K562 (cell line): ENCODE measurements around the gene SUFU. TPM values are rescaled to one million over a fixed set of nuclear protein-coding genes. Genes with fewer than 3 reads are reported as not detected.

ENCODE experiments used
- ADNP ChIP-seq: fragments of 200-800 bp; sonication (Bioruptor generic); IDR thresholded peaks from 2 replicates; pipeline ENCODE4 v1.6.1; 2016; ENCODE audit warnings: missing genetic modification characterization, missing compliant biosample characterization
- E2F4 ChIP-seq: sonication (generic); formaldehyde crosslinking; IDR thresholded peaks from 2 replicates; pipeline ENCODE4 v1.8.0; 2022; ENCODE audit warnings: mild to moderate bottlenecking, low read depth, missing genetic modification reagents
- EZH2 ChIP-seq: IDR thresholded peaks from 2 replicates; pipeline ENCODE4 v1.6.1; 2012; ENCODE audit warnings: low read depth, mild to moderate bottlenecking, inconsistent platforms, low read length, borderline replicate concordance
- FOS ChIP-seq: IDR thresholded peaks from 3 replicates; pipeline ENCODE4 v1.6.1; 2011; ENCODE audit not compliant: insufficient read length; ENCODE audit errors: extremely low read depth
- MAFK ChIP-seq: IDR thresholded peaks from 2 replicates; pipeline ENCODE4 v1.6.1; 2011; ENCODE audit warnings: low read length, improper control_type of control experiment
- MCM7 ChIP-seq, 2 experiments: fragments of 450-650 bp; IDR thresholded peaks; 2 replicates each; pipeline ENCODE4 v1.6.1; 2016 to 2018
- MYNN ChIP-seq, 2 experiments: sonication (generic); formaldehyde crosslinking in 1 of 2; IDR thresholded peaks; 2 replicates each; pipeline versions ENCODE4 v1.5.0 to v1.6.1; 2016 to 2020; ENCODE audit warnings: antibody characterized with exemption in 1 of 2, missing genetic modification reagents in 1 of 2
- NFE2 ChIP-seq: IDR thresholded peaks from 2 replicates; pipeline ENCODE4 v1.6.1; 2014; ENCODE audit warnings: antibody characterized with exemption, low read depth
- POLR2G ChIP-seq: fragments of 200-400 bp; formaldehyde crosslinking; IDR thresholded peaks from 2 replicates; pipeline ENCODE4 v1.6.1; 2017; ENCODE audit warnings: low read depth, mild to moderate bottlenecking, antibody characterized with exemption, low read length, moderate library complexity
- SRSF9 ChIP-seq: fragments of 200-400 bp; formaldehyde crosslinking; IDR thresholded peaks from 2 replicates; pipeline ENCODE4 v1.6.1; 2017; ENCODE audit warnings: low read depth, low read length, borderline replicate concordance
- ZNF232 ChIP-seq: sonication (generic); formaldehyde crosslinking; IDR thresholded peaks from 2 replicates; pipeline ENCODE4 v1.8.0; 2022; ENCODE audit warnings: mild to moderate bottlenecking, missing genetic modification reagents
- ZNF354B ChIP-seq: fragments of 250-450 bp; sonication (Bioruptor Pico); IDR thresholded peaks from 2 replicates; pipeline ENCODE4 v1.4.0; 2020
- ZNF668 ChIP-seq: fragments of 250-450 bp; sonication (Bioruptor Pico); IDR thresholded peaks from 2 replicates; pipeline ENCODE4 v1.8.0; 2022; ENCODE audit warnings: mild to moderate bottlenecking, inconsistent platforms
- ZNF740 ChIP-seq, 3 experiments: fragments of 200-800 bp in 1 of 3; sonication (Bioruptor generic) in 1 of 3; sonication (generic) in 1 of 3; formaldehyde crosslinking in 1 of 3; IDR thresholded peaks; 2 replicates each; pipeline versions ENCODE4 v1.6.1 to v1.8.0; 2016 to 2022; ENCODE audit warnings: mild to moderate bottlenecking in 2 of 3, missing compliant biosample characterization in 2 of 3, missing genetic modification characterization in 2 of 3, missing genetic modification reagents in 1 of 3
- polyA plus RNA-seq, 8 experiments: library from polyadenylated mRNA; depleted of rRNA in 4 of 8; stranded (reverse) in 5 of 8; unstranded in 3 of 8; fragments of >200 nt; fragmentation: Nextera tagmentation in 2 of 8; fragmentation: Illumina TruSeq in 1 of 8; extraction: Ambion mirVana in 2 of 8; extraction: Trizol in 1 of 8; gene quantifications; 2 replicates each; pipeline versions ENCODE4 v1.2.1 to v1.2.3, GENCODE V29; 2011 to 2014; ENCODE audit warnings: inconsistent platforms in 1 of 8, missing spikeins in 1 of 8
- total RNA-seq, 7 experiments: library from RNA; depleted of rRNA in 6 of 7; stranded (reverse); fragments of >200 nt in 6 of 7; fragmentation: Illumina TruSeq in 2 of 7; extraction: Trizol in 2 of 7; gene quantifications; 2 replicates each; pipeline versions ENCODE4 v1.2.1 to v1.2.3, GENCODE V29; 2011 to 2021; ENCODE audit warnings: low replicate concordance in 1 of 7
- TF ChIP-seq, protein P1 (sequence below): fragments of 250-450 bp; sonication (Bioruptor Pico); IDR thresholded peaks from 2 replicates; pipeline ENCODE4 v1.4.0; 2020; ENCODE audit warnings: mild to moderate bottlenecking, moderate library complexity
- TF ChIP-seq, protein P2 (sequence below): fragments of 250-450 bp; sonication (Bioruptor Pico); IDR thresholded peaks from 2 replicates; pipeline ENCODE4 v1.4.0; 2020

The SUFU gene
- total and polyA plus RNA-seq, 9 of the 15 experiments (the other 6 are each of a cell fraction or from before 2014, with no cell fraction given), result 0.59 to 6.3 (median 0.82) TPM

DNA sequence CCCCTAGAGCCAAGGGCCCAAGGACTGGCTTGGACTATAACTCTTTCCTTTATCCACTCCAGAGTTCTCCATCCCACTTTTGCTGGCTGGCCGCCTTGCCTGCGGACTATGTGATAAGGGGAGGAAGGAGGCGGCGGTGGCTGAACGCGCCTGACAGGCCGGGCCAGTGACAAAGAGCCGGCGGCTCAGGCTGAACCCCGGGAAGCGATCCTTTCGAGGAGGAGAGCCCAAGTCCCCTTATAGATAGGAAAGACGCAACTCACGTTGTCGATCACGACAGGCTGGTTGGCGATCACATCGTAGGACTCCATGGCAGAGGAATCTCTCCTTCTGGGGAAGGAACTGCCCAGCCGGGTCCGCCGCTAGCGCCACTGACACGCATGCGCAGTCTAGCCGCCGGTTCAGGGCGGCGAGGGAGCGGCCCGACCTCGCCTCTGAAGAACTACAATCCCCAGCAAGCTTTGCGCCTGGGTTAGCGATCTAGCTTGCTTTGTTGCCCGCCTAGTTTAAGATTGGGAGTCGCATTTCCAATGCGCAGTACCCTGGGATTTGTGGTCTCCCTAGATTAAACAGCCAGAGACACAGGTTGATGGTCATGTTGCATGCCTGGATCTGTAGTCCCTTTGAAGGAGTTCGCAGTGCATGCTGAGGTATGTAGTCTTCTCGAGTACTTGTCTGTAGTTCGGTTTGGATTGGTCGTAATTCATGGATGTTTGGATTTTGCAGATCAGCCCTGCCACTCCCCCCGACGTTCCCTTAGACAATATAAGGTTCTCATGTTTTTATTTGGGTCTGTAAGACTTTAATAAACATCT is 1.2 kb upstream of the SUFU start, which contains the start of gene ACTR1A (continued):
- TF ChIP-seq, protein P1, sequence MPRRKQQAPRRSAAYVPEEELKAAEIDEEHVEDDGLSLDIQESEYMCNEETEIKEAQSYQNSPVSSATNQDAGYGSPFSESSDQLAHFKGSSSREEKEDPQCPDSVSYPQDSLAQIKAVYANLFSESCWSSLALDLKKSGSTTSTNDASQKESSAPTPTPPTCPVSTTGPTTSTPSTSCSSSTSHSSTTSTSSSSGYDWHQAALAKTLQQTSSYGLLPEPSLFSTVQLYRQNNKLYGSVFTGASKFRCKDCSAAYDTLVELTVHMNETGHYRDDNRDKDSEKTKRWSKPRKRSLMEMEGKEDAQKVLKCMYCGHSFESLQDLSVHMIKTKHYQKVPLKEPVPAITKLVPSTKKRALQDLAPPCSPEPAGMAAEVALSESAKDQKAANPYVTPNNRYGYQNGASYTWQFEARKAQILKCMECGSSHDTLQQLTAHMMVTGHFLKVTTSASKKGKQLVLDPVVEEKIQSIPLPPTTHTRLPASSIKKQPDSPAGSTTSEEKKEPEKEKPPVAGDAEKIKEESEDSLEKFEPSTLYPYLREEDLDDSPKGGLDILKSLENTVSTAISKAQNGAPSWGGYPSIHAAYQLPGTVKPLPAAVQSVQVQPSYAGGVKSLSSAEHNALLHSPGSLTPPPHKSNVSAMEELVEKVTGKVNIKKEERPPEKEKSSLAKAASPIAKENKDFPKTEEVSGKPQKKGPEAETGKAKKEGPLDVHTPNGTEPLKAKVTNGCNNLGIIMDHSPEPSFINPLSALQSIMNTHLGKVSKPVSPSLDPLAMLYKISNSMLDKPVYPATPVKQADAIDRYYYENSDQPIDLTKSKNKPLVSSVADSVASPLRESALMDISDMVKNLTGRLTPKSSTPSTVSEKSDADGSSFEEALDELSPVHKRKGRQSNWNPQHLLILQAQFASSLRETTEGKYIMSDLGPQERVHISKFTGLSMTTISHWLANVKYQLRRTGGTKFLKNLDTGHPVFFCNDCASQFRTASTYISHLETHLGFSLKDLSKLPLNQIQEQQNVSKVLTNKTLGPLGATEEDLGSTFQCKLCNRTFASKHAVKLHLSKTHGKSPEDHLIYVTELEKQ (CRISPR knock-in tag), result no peak
- TF ChIP-seq ZNF354B (CRISPR knock-in tag), result no peak
- no peak for TF ChIP-seq EZH2
- no peak for TF ChIP-seq FOS
- no peak for TF ChIP-seq E2F4 (CRISPR knock-in tag)
- TF ChIP-seq SRSF9, result no peak
- no peak; the same call in 1 of the 2 replicates for TF ChIP-seq POLR2G
- no peak for TF ChIP-seq ADNP (tag)
- no peak for TF ChIP-seq MAFK
- no peak for TF ChIP-seq ZNF232 (CRISPR knock-in tag)
- TF ChIP-seq, protein P2, sequence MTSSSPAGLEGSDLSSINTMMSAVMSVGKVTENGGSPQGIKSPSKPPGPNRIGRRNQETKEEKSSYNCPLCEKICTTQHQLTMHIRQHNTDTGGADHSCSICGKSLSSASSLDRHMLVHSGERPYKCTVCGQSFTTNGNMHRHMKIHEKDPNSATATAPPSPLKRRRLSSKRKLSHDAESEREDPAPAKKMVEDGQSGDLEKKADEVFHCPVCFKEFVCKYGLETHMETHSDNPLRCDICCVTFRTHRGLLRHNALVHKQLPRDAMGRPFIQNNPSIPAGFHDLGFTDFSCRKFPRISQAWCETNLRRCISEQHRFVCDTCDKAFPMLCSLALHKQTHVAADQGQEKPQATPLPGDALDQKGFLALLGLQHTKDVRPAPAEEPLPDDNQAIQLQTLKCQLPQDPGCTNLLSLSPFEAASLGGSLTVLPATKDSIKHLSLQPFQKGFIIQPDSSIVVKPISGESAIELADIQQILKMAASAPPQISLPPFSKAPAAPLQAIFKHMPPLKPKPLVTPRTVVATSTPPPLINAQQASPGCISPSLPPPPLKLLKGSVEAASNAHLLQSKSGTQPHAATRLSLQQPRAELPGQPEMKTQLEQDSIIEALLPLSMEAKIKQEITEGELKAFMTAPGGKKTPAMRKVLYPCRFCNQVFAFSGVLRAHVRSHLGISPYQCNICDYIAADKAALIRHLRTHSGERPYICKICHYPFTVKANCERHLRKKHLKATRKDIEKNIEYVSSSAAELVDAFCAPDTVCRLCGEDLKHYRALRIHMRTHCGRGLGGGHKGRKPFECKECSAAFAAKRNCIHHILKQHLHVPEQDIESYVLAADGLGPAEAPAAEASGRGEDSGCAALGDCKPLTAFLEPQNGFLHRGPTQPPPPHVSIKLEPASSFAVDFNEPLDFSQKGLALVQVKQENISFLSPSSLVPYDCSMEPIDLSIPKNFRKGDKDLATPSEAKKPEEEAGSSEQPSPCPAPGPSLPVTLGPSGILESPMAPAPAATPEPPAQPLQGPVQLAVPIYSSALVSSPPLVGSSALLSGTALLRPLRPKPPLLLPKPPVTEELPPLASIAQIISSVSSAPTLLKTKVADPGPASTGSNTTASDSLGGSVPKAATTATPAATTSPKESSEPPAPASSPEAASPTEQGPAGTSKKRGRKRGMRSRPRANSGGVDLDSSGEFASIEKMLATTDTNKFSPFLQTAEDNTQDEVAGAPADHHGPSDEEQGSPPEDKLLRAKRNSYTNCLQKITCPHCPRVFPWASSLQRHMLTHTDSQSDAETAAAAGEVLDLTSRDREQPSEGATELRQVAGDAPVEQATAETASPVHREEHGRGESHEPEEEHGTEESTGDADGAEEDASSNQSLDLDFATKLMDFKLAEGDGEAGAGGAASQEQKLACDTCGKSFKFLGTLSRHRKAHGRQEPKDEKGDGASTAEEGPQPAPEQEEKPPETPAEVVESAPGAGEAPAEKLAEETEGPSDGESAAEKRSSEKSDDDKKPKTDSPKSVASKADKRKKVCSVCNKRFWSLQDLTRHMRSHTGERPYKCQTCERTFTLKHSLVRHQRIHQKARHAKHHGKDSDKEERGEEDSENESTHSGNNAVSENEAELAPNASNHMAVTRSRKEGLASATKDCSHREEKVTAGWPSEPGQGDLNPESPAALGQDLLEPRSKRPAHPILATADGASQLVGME, result no peak
- no peak for TF ChIP-seq NFE2
- TF ChIP-seq ZNF668 (CRISPR knock-in tag), result no peak
- no peak for TF ChIP-seq ZNF740 (CRISPR knock-in tag; IDR thresholded peaks at IDR 0.05)
- no peak for TF ChIP-seq ZNF740 (tag; IDR thresholded peaks at IDR 0.05)
- no peak for TF ChIP-seq MYNN (IDR thresholded peaks at IDR 0.05)
- no peak for TF ChIP-seq MYNN (CRISPR knock-in tag; IDR thresholded peaks at IDR 0.05)
- TF ChIP-seq MCM7 (IDR thresholded peaks at IDR 0.05), result no peak
